IMR-90 (cell line): ENCODE results near the gene ATP12A. TPM values are rescaled to one million over a fixed set of nuclear protein-coding genes. Genes with fewer than 3 reads are reported as not detected.
"Not testable (repeated sequence)": the region's sequence is repeated elsewhere in the genome, so short reads cannot be mapped to it uniquely, and the experiment has no call there.

ENCODE experiments used
- ATAC-seq: fragments of 200-7000 bp; cut with Tn5 transposase; 2 replicates; pipeline ENCODE4 v1.9.1; 2020; ENCODE audit warnings: low read depth, mild to moderate bottlenecking, moderate library complexity
- BruUV-seq: library from RNA; stranded (reverse); fragments of 400-500 nt; replicated peaks from 2 replicates; lab custom pipeline; 2021; lab: Mats Ljungman, UMichigan
- CTCF ChIA-PET: fragments of 300-600 bp; formaldehyde crosslinking; extraction: SDS; loops from one replicate; lab custom pipeline; 2021; ENCODE audit warnings: antibody characterized with exemption; lab: Yijun Ruan, JAX
- POLR2A ChIA-PET: fragments of 300-600 bp; sonication (Branson Sonifier 250); formaldehyde crosslinking; loops from one replicate; lab custom pipeline; 2022; ENCODE audit warnings: antibody characterized with exemption; ENCODE audit not compliant: unreplicated experiment; lab: Charles Lee
- DNase-seq: peaks from one replicate; pipeline ENCODE4 v3.0.0; 2013
- H2AFZ ChIP-seq: replicated peaks from 2 replicates; pipeline ENCODE3; 2013; ENCODE audit warnings: low read length, mild to moderate bottlenecking; ENCODE audit not compliant: poor library complexity
- H2AK5ac ChIP-seq: 2 replicates; pipeline ENCODE4 v1.6.1; 2013; ENCODE audit warnings: low read depth, low read length, inconsistent platforms
- H2AK9ac ChIP-seq: replicated peaks from 2 replicates; pipeline ENCODE3; 2013; ENCODE audit warnings: mild to moderate bottlenecking, low read depth, low read length, moderate library complexity; ENCODE audit not compliant: poor library complexity
- H2BK120ac ChIP-seq: 2 replicates; pipeline ENCODE4 v1.6.1; 2013; ENCODE audit warnings: low read depth, low read length, inconsistent platforms
- H2BK15ac ChIP-seq: 3 replicates; pipeline ENCODE4 v1.6.1; 2013; ENCODE audit warnings: low read depth, low read length, inconsistent platforms
- H2BK20ac ChIP-seq: 2 replicates; pipeline ENCODE4 v1.6.1; 2013; ENCODE audit warnings: low read depth, mild to moderate bottlenecking, inconsistent platforms, low read length, moderate library complexity
- H2BK5ac ChIP-seq: 2 replicates; pipeline ENCODE4 v1.6.1; 2013; ENCODE audit warnings: mild to moderate bottlenecking, low read depth, low read length, inconsistent platforms; ENCODE audit not compliant: poor library complexity, severe bottlenecking
- H3K14ac ChIP-seq: replicated peaks from 2 replicates; pipeline ENCODE4 v1.6.1; 2013; ENCODE audit warnings: low read depth, low read length, inconsistent platforms
- H3K18ac ChIP-seq: 2 replicates; pipeline ENCODE4 v1.6.1; 2013; ENCODE audit warnings: low read depth, low read length, control low read depth
- H3K23ac ChIP-seq: 2 replicates; pipeline ENCODE4 v1.6.1; 2013; ENCODE audit warnings: low read depth, low read length, inconsistent platforms
- H3K27ac ChIP-seq: 2 replicates; pipeline ENCODE4 v1.5.1; 2013; ENCODE audit warnings: mild to moderate bottlenecking, control low read depth, low read length; ENCODE audit not compliant: insufficient read depth
- H3K27me3 ChIP-seq: 2 replicates; pipeline ENCODE4 v1.6.1; 2013; ENCODE audit warnings: low read length; ENCODE audit not compliant: control insufficient read depth, insufficient read depth
- H3K36me3 ChIP-seq: 2 replicates; pipeline ENCODE4 v1.6.1; 2013; ENCODE audit warnings: low read length, mixed read lengths; ENCODE audit not compliant: control insufficient read depth, insufficient read depth
- H3K4ac ChIP-seq: 2 replicates; pipeline ENCODE4 v1.6.1; 2013; ENCODE audit warnings: low read depth, low read length, inconsistent platforms
- H3K4me1 ChIP-seq: 2 replicates; pipeline ENCODE4 v1.6.1; 2013; ENCODE audit warnings: low read length, mixed read lengths; ENCODE audit not compliant: control insufficient read depth, insufficient read depth
- H3K4me2 ChIP-seq: 2 replicates; pipeline ENCODE4 v1.6.1; 2013; ENCODE audit warnings: low read depth, mild to moderate bottlenecking, control low read depth, low read length, moderate library complexity
- H3K4me3 ChIP-seq: 2 replicates; pipeline ENCODE4 v1.5.1; 2013; ENCODE audit warnings: low read depth, mild to moderate bottlenecking, control low read depth, low read length, moderate library complexity; ENCODE audit not compliant: insufficient read depth
- H3K56ac ChIP-seq: 2 replicates; pipeline ENCODE4 v1.6.1; 2013; ENCODE audit warnings: low read length, inconsistent platforms; ENCODE audit not compliant: insufficient read depth; ENCODE audit errors: extremely low read depth
- H3K79me1 ChIP-seq, 2 experiments: 2 replicates each; pipeline ENCODE4 v1.6.1; 2013; ENCODE audit warnings: low read length in 2 of 2, inconsistent platforms in 1 of 2, low read depth in 1 of 2
- H3K9ac ChIP-seq: 2 replicates; pipeline ENCODE4 v1.6.1; 2013; ENCODE audit warnings: low read depth, low read length, control low read depth
- H3K9me1 ChIP-seq: 2 replicates; pipeline ENCODE4 v1.6.1; 2013; ENCODE audit warnings: low read length, inconsistent platforms; ENCODE audit not compliant: insufficient read depth
- H3K9me3 ChIP-seq: 2 replicates; pipeline ENCODE4 v1.6.1; 2013; ENCODE audit warnings: low read length; ENCODE audit not compliant: control insufficient read depth, insufficient read depth
- H4K20me1 ChIP-seq: 2 replicates; pipeline ENCODE4 v1.6.1; 2013; ENCODE audit warnings: low read length, inconsistent platforms; ENCODE audit not compliant: insufficient read depth
- H4K5ac ChIP-seq: 2 replicates; pipeline ENCODE4 v1.6.1; 2013; ENCODE audit warnings: mild to moderate bottlenecking, low read depth, low read length, control low read depth
- H4K8ac ChIP-seq, 2 experiments: 2 replicates each; pipeline ENCODE4 v1.6.1; 2013; ENCODE audit warnings: low read depth in 2 of 2, low read length in 2 of 2, control low read depth in 1 of 2, inconsistent platforms in 1 of 2
- H4K91ac ChIP-seq: 2 replicates; pipeline ENCODE4 v1.6.1; 2013; ENCODE audit warnings: low read depth, low read length, inconsistent platforms; ENCODE audit not compliant: insufficient read depth
- WGBS, 2 experiments: methylation state at CpG; one replicate each; pipeline versions ENCODE4 v1.1.5 to v1.1.7; 2013; ENCODE audit warnings: missing lambda C conversion rate in 2 of 2; ENCODE audit not compliant: insufficient read length in 1 of 2; ENCODE audit errors: extremely low coverage in 2 of 2; 5-methylcytosine and 5-hydroxymethylcytosine counted together
- dilution Hi-C: fragments of 300-500 bp; cut with HindIII; formaldehyde crosslinking; loops from one replicate; pipeline ENCODE4 v1.14.3; 2018; ENCODE audit warnings: low sequenced_read_pairs; ENCODE audit not compliant: unreplicated experiment
- in situ Hi-C: fragments of 300-500 bp; cut with MboI; formaldehyde crosslinking; loops from 3 replicates; pipeline ENCODE4 v1.14.3; 2019; ENCODE audit warnings: low sequenced_read_pairs, inconsistent platforms, mixed read lengths
- intact Hi-C: fragments of 100-400 bp; cut with micrococcal nuclease; formaldehyde crosslinking; loops from 2 replicates; pipeline ENCODE4 v1.10.0; 2022
- polyA plus RNA-seq, 3 experiments: library from polyadenylated mRNA; depleted of rRNA; stranded (reverse); fragments of >200 nt; gene quantifications; 2 replicates each; pipeline ENCODE4 v1.2.3, GENCODE V29; 2012; ENCODE audit warnings: low replicate concordance in 1 of 3
- total RNA-seq: library from RNA; depleted of rRNA; stranded (reverse); fragments of >200 nt; gene quantifications from 2 replicates; pipeline ENCODE4 v1.2.3, GENCODE V29; 2012

Gene ATP12A
- total and polyA plus RNA-seq, 2 of the 4 experiments (the other 2 are of a cell fraction), result not detected

DNA sequence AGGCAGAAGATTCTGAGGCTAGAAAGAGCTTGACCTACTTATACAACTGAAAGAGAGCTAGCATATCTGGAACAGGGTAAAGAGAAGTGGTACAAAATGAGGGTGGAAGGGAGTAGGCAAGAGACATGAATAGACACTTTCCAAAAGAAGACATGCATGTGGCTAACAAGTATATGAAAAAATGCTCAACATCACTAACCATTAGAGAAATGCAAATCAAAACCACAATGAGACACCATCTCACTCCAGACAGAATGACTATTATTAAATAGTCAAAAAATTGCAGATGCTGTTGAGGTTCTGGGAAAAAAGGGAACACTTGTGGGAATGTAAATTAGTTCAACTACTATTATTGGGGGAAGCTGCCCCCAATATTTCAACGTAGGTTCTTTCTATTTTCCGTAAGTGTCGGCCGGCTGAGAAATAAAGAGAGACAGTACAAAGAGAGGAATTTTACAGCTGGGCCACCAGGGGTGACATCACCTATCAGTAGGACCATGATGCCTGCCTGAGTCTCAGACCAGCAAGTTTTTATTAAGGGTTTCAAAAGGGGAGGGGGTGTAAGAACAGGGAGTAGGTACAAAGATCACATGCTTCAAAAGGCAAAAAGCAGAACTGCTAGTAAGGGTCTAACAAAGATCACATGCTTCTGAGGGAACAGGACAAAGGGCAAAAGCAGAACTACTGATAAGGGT is 50.8 kb downstream of the ATP12A start:
- H3K56ac ChIP-seq, CTCF ChIA-PET, H3K36me3 ChIP-seq, BruUV-seq, in situ Hi-C loops, H2AFZ ChIP-seq, ATAC-seq, H3K14ac ChIP-seq, H3K9me3 ChIP-seq, H3K18ac ChIP-seq, H2AK5ac ChIP-seq, H3K9me1 ChIP-seq, H2BK20ac ChIP-seq, H2BK15ac ChIP-seq, POLR2A ChIA-PET, H3K4me2 ChIP-seq, H4K8ac ChIP-seq, H4K91ac ChIP-seq, H3K27me3 ChIP-seq, H2BK120ac ChIP-seq, H4K20me1 ChIP-seq, H3K23ac ChIP-seq, intact Hi-C loops, H4K5ac ChIP-seq, H3K4ac ChIP-seq, H3K4me1 ChIP-seq, H3K9ac ChIP-seq, H3K4me3 ChIP-seq, H3K79me1 ChIP-seq, H2AK9ac ChIP-seq, dilution Hi-C loops, H2BK5ac ChIP-seq, DNase-seq, H3K27ac ChIP-seq: not testable (repeated sequence)
- WGBS, 2 experiments, result no CpG with 5 or more reads among the region's 4 CpGs
